ENCODE measurements around the gene MBTD1. TPM values are rescaled to one million over a fixed set of nuclear protein-coding genes. Genes with fewer than 3 reads are reported as not detected.
A peak's percentile ranks its signal among the peaks of the same experiment; 100 is the strongest.

MBTD1 gene
- total and polyA plus RNA-seq, 9 of the 15 experiments (the other 6 are each of a cell fraction or from before 2014, with no cell fraction given) = 2.1 to 26.3 (median 13.3) TPM

GRCh38 chr17:51299859-51300258 lies 40.0 kb upstream of the MBTD1 start:
- Histone ChIP-seq H4K20me1 (replicated peaks; ENCODE audit: control insufficient read depth, insufficient read depth, low read length) (no peaks in the 10 kb centered on the region), H3K9ac (ENCODE audit: insufficient read depth in 1 of 2, low read depth in 2 of 2, low read length in 2 of 2) (no peak overlapping the region), H3K36me3 (ENCODE audit: control insufficient read depth, insufficient read depth, low read length) (peaks cover 32% of the 10 kb centered on the region), H3K9me1 (ENCODE audit: control insufficient read depth, insufficient read depth, low read length) (no peaks in the 10 kb centered on the region), H3K9me3 (replicated peaks; ENCODE audit: control insufficient read depth, insufficient read depth, low read depth, low read length) (no peaks in the 10 kb centered on the region), H3K79me2 (ENCODE audit: control insufficient read depth, insufficient read depth, low read length) (no peaks in the 10 kb centered on the region), H3K27ac (ENCODE audit: extremely low read depth, low read depth, low read length) (no peak overlapping the region), H3K4me1 (replicated peaks in 1 of 2; ENCODE audit: control insufficient read depth in 2 of 2, insufficient read depth in 2 of 2, low read length in 2 of 2) (no peaks in the 10 kb centered on the region; a peak in 1 of 5 replicates), H3K27me3 (ENCODE audit: control insufficient read depth in 2 of 2, insufficient read depth in 2 of 2, low read length in 2 of 2) (no peaks in the 10 kb centered on the region), H2AFZ (ENCODE audit: low read depth, low read length) (no peak overlapping the region), H3K4me2 (ENCODE audit: insufficient read depth, low read length) (no peak overlapping the region), H3K4me3 (no peak overlapping the region)
- ChIA-PET CTCF (ENCODE audit: low intra/inter-chr PET ratio) (no interaction called here), POLR2A (no interaction called here)
- intact Hi-C loops (cut with micrococcal nuclease) = loop anchor here (2.0 kb wide), 1 partner anchor 237 kb away; no protein-coding TSS in a partner anchor
- BruUV-seq (replicated peaks) = no TSS peak
- TF ChIP-seq EHMT2 (IDR thresholded peaks at IDR 0.05) (no peak), ZNF316 (IDR thresholded peaks at IDR 0.05) (peak; percentile 26; the same call in 1 of the 2 replicates)
- ATAC-seq (no peak), DNase-seq (ENCODE audit: extremely low read depth in 1 of 4, low spot score in 3 of 4) (no peak), FAIRE-seq (no peak)
- in situ Hi-C loops (cut with MboI) = no loop called here
- WGBS (ENCODE audit: insufficient coverage, low coverage, missing lambda C conversion rate) = 71% methylated on average over 4 of the region's 4 CpGs

DNA sequence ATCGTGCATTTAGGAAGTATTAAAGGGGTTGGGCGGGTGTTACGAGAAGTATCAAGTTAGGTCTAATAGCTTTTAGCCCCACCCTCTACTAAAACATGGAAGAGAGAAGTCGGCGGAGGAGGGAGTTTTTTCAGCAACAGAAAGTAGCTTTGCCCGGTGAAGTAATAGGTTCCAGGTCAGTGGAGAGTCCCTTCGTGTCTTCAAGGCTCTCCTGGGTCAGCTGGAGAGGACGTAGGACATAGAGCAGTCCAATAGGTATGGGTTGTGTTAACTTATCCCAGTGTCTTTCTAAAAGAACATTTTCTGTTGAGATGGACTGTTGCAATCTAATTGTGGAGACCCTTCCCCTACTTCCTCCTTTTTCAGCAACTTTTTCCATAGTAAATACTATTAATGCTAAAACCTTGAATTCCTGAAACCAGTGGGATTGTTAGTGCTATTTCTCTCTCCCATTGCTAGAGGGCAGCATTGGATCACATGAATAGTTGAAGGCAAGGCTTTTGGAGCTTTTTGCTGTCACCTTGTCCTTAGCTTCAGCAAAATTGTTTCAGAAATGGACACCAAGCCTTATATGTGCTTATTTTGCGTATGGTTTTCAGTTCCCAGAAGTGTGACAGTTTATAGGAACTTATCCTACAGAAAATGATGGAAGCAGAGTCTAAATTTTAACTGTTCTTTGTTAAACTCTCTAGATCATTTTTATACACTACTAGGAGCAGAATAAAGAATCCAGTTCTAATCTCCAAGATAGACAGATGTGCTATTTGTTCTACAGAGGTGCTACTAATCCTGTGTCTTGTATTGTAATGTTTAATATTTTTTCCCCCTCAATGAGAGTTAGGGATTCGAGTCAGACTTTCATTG lies 38.9 kb upstream of the MBTD1 start:
- no TSS peak for BruUV-seq (replicated peaks)
- H3K4me2 ChIP-seq (ENCODE audit: insufficient read depth, low read length) = no peak overlapping the region
- H2AFZ ChIP-seq (ENCODE audit: low read depth, low read length) = no peak overlapping the region
- H3K9me3 ChIP-seq (replicated peaks; ENCODE audit: control insufficient read depth, insufficient read depth, low read depth, low read length) = no peaks in the 10 kb centered on the region
- H4K20me1 ChIP-seq (replicated peaks; ENCODE audit: control insufficient read depth, insufficient read depth, low read length) = no peaks in the 10 kb centered on the region
- ChIA-PET POLR2A (interaction anchor here (0.5 to 0.7 kb wide), 3 partner anchors 125 to 749 kb away, joined by 3 read pairs; no protein-coding TSS in a partner anchor), CTCF (ENCODE audit: low intra/inter-chr PET ratio) (interaction anchor here (0.6 to 1.2 kb wide), 3 partner anchors 23 to 617 kb away, joined by 3 to 8 read pairs (median 6); no protein-coding TSS in a partner anchor)
- in situ Hi-C loops (cut with MboI) (no loop called here), intact Hi-C loops (cut with micrococcal nuclease) (loop anchor here (2.0 kb wide), 1 partner anchor 238 kb away; no protein-coding TSS in a partner anchor)
- H3K4me3 ChIP-seq = no peak overlapping the region
- peaks cover 34% of the 10 kb centered on the region for H3K36me3 ChIP-seq (ENCODE audit: control insufficient read depth, insufficient read depth, low read length)
- no peaks in the 10 kb centered on the region for H3K79me2 ChIP-seq (ENCODE audit: control insufficient read depth, insufficient read depth, low read length)
- no peak overlapping the region for H3K9ac ChIP-seq (ENCODE audit: insufficient read depth in 1 of 2, low read depth in 2 of 2, low read length in 2 of 2)
- ATAC-seq (peak; percentile 85), FAIRE-seq (peak; percentile 89), DNase-seq (ENCODE audit: extremely low read depth in 1 of 4, low spot score in 3 of 4) (peak; percentile 29 to 60 (median 42))
- H3K4me1 ChIP-seq (replicated peaks in 1 of 2; ENCODE audit: control insufficient read depth in 2 of 2, insufficient read depth in 2 of 2, low read length in 2 of 2) = no peaks in the 10 kb centered on the region
- H3K27me3 ChIP-seq (ENCODE audit: control insufficient read depth in 2 of 2, insufficient read depth in 2 of 2, low read length in 2 of 2) = no peaks in the 10 kb centered on the region
- H3K9me1 ChIP-seq (ENCODE audit: control insufficient read depth, insufficient read depth, low read length) = no peaks in the 10 kb centered on the region
- H3K27ac ChIP-seq (ENCODE audit: extremely low read depth, low read depth, low read length) = no peak overlapping the region
- 48% methylated on average over 10 of the region's 10 CpGs for WGBS (ENCODE audit: insufficient coverage, low coverage, missing lambda C conversion rate)
- TF ChIP-seq POLR2AphosphoS5 (IDR thresholded peaks at IDR 0.05; ENCODE audit: control insufficient read depth, insufficient read depth, low read depth, low read length) (peak; percentile 19; the same call in 1 of the 2 replicates), SRF (CRISPR knock-in tag; IDR thresholded peaks at IDR 0.05) (no peak), MLX (CRISPR knock-in tag; conservative IDR thresholded peaks at IDR 0.05) (no peak), SMC3 (conservative IDR thresholded peaks at IDR 0.05; ENCODE audit: insufficient read depth, low read depth, low read length) (peak; percentile 37; the same call in 1 of the 2 replicates), NR3C1 (CRISPR knock-in tag; IDR thresholded peaks at IDR 0.05) (no peak), ZNF239 (CRISPR knock-in tag; IDR thresholded peaks at IDR 0.05) (no peak), ARID1B (IDR thresholded peaks at IDR 0.05) (no peak)
